ENCODE measurements around the gene PRKCH.
"Not testable (repeated sequence)": the region's sequence is repeated elsewhere in the genome, so short reads cannot be mapped to it uniquely, and the experiment has no call there.

GRCh38 chr14:61320170-61320569, 1.2 kb upstream of the PRKCH start:
- TF ChIP-seq CTCF (IDR thresholded peaks at IDR 0.05); TCF7L2 (IDR thresholded peaks at IDR 0.05; ENCODE audit: low read depth, low read length); SIN3A (IDR thresholded peaks at IDR 0.05; ENCODE audit: borderline replicate concordance, insufficient read depth, low read depth, low read length): not testable (repeated sequence)

Data from Panc1 (cell line).